ENCODE data around the gene MYH3. TPM values are rescaled to one million over a fixed set of nuclear protein-coding genes. Genes with fewer than 3 reads are reported as not detected.
"Not testable (repeated sequence)": the region's sequence is repeated elsewhere in the genome, so short reads cannot be mapped to it uniquely, and the experiment has no call there.

The MYH3 gene
- 1 to 10 TPM; 3.2 to 5.1 (median 4.1) TPM for total RNA-seq

- Mint-ChIP-seq H3K27me3 (ENCODE audit: low read depth) (no peaks in the 10 kb centered on the region), H3K36me3 (ENCODE audit: insufficient read depth) (peaks cover 16% of the 10 kb centered on the region), H3K9me3 (no peaks in the 10 kb centered on the region), H3K4me3 (no peak within 1 kb of the TSS), H3K4me1 (ENCODE audit: low read depth) (peaks cover 15% of the 10 kb centered on the region)
- ATAC-seq = no peak
- DNase-seq = no peak
Measured at GRCh38 chr17:10657148-10657547, at the start of gene MYH3. Gene MYH3 (minus strand): TSS chr17:10657309. CDS start chr17:10655064, 2,245 bp downstream.

- ATAC-seq (no peak), DNase-seq (no peak)
- Mint-ChIP-seq H3K9me3 (no peaks in the 10 kb centered on the region), H3K36me3 (ENCODE audit: insufficient read depth) (peaks cover 35% of the 10 kb centered on the region), H3K4me1 (ENCODE audit: low read depth) (peaks cover 56% of the 10 kb centered on the region), H3K27me3 (ENCODE audit: low read depth) (no peaks in the 10 kb centered on the region), H3K4me3 (no peak overlapping the region)
Measured at GRCh38 chr17:10705727-10706126, 48.6 kb upstream of the MYH3 start.

GRCh38 chr17:10702574-10702973, 45.5 kb upstream of the MYH3 start:
- Mint-ChIP-seq H3K36me3 (ENCODE audit: insufficient read depth) (peaks cover 16% of the 10 kb centered on the region), H3K9me3 (no peaks in the 10 kb centered on the region), H3K4me3 (peak overlapping the region; percentile 40), H3K4me1 (ENCODE audit: low read depth) (peaks cover 66% of the 10 kb centered on the region), H3K27me3 (ENCODE audit: low read depth) (no peaks in the 10 kb centered on the region)
- ATAC-seq (no peak), DNase-seq (no peak)

GRCh38 chr17:10699856-10700255, 42.7 kb upstream of the MYH3 start:
- Mint-ChIP-seq H3K27me3 (ENCODE audit: low read depth) (no peaks in the 10 kb centered on the region), H3K4me3 (peak overlapping the region; percentile 68), H3K9me3 (no peaks in the 10 kb centered on the region), H3K4me1 (ENCODE audit: low read depth) (peaks cover 66% of the 10 kb centered on the region), H3K36me3 (ENCODE audit: insufficient read depth) (peaks cover 6% of the 10 kb centered on the region)
- ATAC-seq (no peak), DNase-seq (no peak)

- Mint-ChIP-seq H3K27me3 (ENCODE audit: low read depth) (no peaks in the 10 kb centered on the region), H3K4me3 (peak overlapping the region; percentile 98), H3K36me3 (ENCODE audit: insufficient read depth) (peaks cover 13% of the 10 kb centered on the region), H3K4me1 (ENCODE audit: low read depth) (peaks cover 62% of the 10 kb centered on the region), H3K9me3 (no peaks in the 10 kb centered on the region)
- DNase-seq (no peak), ATAC-seq (no peak)
Measured at GRCh38 chr17:10698096-10698818, 41.1 kb upstream of the MYH3 start.

GRCh38 chr17:10697092-10698081, 40.3 kb upstream of the MYH3 start, which contains the start of the genes ADPRM and SCO1:
Gene ADPRM (plus strand): TSS chr17:10697594. CDS start chr17:10704927, 7,333 bp downstream.
Gene SCO1 (minus strand): TSS chr17:10697533. CDS start chr17:10697507, 26 bp downstream.
- Mint-ChIP-seq H3K9me3 (no peaks in the 10 kb centered on the region), H3K4me3 (peak within 1 kb of the TSS; percentile 98), H3K4me1 (ENCODE audit: low read depth) (peaks cover 57% of the 10 kb centered on the region), H3K36me3 (ENCODE audit: insufficient read depth) (peaks cover 13% of the 10 kb centered on the region), H3K27me3 (ENCODE audit: low read depth) (no peaks in the 10 kb centered on the region)
- ATAC-seq (peak; percentile 98), DNase-seq (peak; percentile 82)

GRCh38 chr17:10695875-10696407, 38.8 kb upstream of the MYH3 start:
- Mint-ChIP-seq H3K4me1 (ENCODE audit: low read depth) (peaks cover 46% of the 10 kb centered on the region), H3K36me3 (ENCODE audit: insufficient read depth) (peaks cover 20% of the 10 kb centered on the region), H3K4me3 (peak overlapping the region; percentile 98)
- not testable (repeated sequence) for DNase-seq; H3K9me3 Mint-ChIP-seq; H3K27me3 Mint-ChIP-seq (ENCODE audit: low read depth); ATAC-seq

GRCh38 chr17:10687499-10687898, 30.4 kb upstream of the MYH3 start:
- no peak for ATAC-seq
- H3K4me3 Mint-ChIP-seq = no peak overlapping the region
- DNase-seq = no peak
- H3K36me3 Mint-ChIP-seq (ENCODE audit: insufficient read depth) = peaks cover 51% of the 10 kb centered on the region
- no peaks in the 10 kb centered on the region for H3K9me3 Mint-ChIP-seq
- no peaks in the 10 kb centered on the region for H3K27me3 Mint-ChIP-seq (ENCODE audit: low read depth)
- H3K4me1 Mint-ChIP-seq (ENCODE audit: low read depth) = peaks cover 21% of the 10 kb centered on the region

- ATAC-seq (no peak), DNase-seq (no peak)
- Mint-ChIP-seq H3K4me1 (ENCODE audit: low read depth) (peaks cover 4% of the 10 kb centered on the region), H3K9me3 (no peaks in the 10 kb centered on the region), H3K27me3 (ENCODE audit: low read depth) (no peaks in the 10 kb centered on the region), H3K36me3 (ENCODE audit: insufficient read depth) (peaks cover 53% of the 10 kb centered on the region), H3K4me3 (no peak overlapping the region)
Measured at GRCh38 chr17:10683853-10684252, 26.7 kb upstream of the MYH3 start.

- DNase-seq = no peak
- Mint-ChIP-seq H3K36me3 (ENCODE audit: insufficient read depth) (peaks cover 54% of the 10 kb centered on the region), H3K27me3 (ENCODE audit: low read depth) (no peaks in the 10 kb centered on the region), H3K9me3 (no peaks in the 10 kb centered on the region), H3K4me1 (ENCODE audit: low read depth) (no peaks in the 10 kb centered on the region), H3K4me3 (no peak overlapping the region)
- no peak for ATAC-seq
Measured at GRCh38 chr17:10681866-10682446, 24.8 kb upstream of the MYH3 start.

- H3K27me3 Mint-ChIP-seq (ENCODE audit: low read depth) = no peaks in the 10 kb centered on the region
- no peak overlapping the region for H3K4me3 Mint-ChIP-seq
- H3K9me3 Mint-ChIP-seq = no peaks in the 10 kb centered on the region
- H3K4me1 Mint-ChIP-seq (ENCODE audit: low read depth) = no peaks in the 10 kb centered on the region
- DNase-seq (no peak), ATAC-seq (no peak)
- H3K36me3 Mint-ChIP-seq (ENCODE audit: insufficient read depth) = peaks cover 15% of the 10 kb centered on the region
Measured at GRCh38 chr17:10674704-10675103, 17.6 kb upstream of the MYH3 start.

GRCh38 chr17:10673312-10673711, 16.2 kb upstream of the MYH3 start:
- H3K27me3 Mint-ChIP-seq (ENCODE audit: low read depth) = no peaks in the 10 kb centered on the region
- peaks cover 10% of the 10 kb centered on the region for H3K36me3 Mint-ChIP-seq (ENCODE audit: insufficient read depth)
- H3K4me3 Mint-ChIP-seq = no peak overlapping the region
- no peaks in the 10 kb centered on the region for H3K9me3 Mint-ChIP-seq
- ATAC-seq (no peak), DNase-seq (no peak)
- H3K4me1 Mint-ChIP-seq (ENCODE audit: low read depth) = no peaks in the 10 kb centered on the region

GRCh38 chr17:10668775-10669174, 11.7 kb upstream of the MYH3 start:
- Mint-ChIP-seq H3K27me3 (ENCODE audit: low read depth) (no peaks in the 10 kb centered on the region), H3K4me1 (ENCODE audit: low read depth) (no peaks in the 10 kb centered on the region), H3K36me3 (ENCODE audit: insufficient read depth) (no peaks in the 10 kb centered on the region), H3K4me3 (no peak overlapping the region), H3K9me3 (no peaks in the 10 kb centered on the region)
- no peak for ATAC-seq
- DNase-seq = no peak

- ATAC-seq (no peak), DNase-seq (no peak)
- no peaks in the 10 kb centered on the region for H3K4me1 Mint-ChIP-seq (ENCODE audit: low read depth)
- no peaks in the 10 kb centered on the region for H3K27me3 Mint-ChIP-seq (ENCODE audit: low read depth)
- peaks cover 3% of the 10 kb centered on the region for H3K36me3 Mint-ChIP-seq (ENCODE audit: insufficient read depth)
- no peak overlapping the region for H3K4me3 Mint-ChIP-seq
- no peaks in the 10 kb centered on the region for H3K9me3 Mint-ChIP-seq
Measured at GRCh38 chr17:10666906-10667305, 9.8 kb upstream of the MYH3 start.
